K562 (cell line): ENCODE data around the gene KLK3. TPM values are rescaled to one million over a fixed set of nuclear protein-coding genes. Genes with fewer than 3 reads are reported as not detected.

ENCODE experiments used
- CBFA2T3 ChIP-seq: fragments of 450-650 bp; IDR thresholded peaks from 2 replicates; pipeline ENCODE4 v1.6.1; 2017
- CBX2 ChIP-seq: fragments of 200-600 bp; sonication (generic); IDR thresholded peaks from one replicate; pipeline ENCODE4 v1.6.1; 2012; ENCODE audit warnings: mild to moderate bottlenecking, low read length, inconsistent platforms; ENCODE audit not compliant: insufficient read depth, poor library complexity, severe bottlenecking
- FOXM1 ChIP-seq, 2 experiments: fragments of 450-650 bp in 1 of 2; sonication (generic) in 1 of 2; formaldehyde crosslinking in 1 of 2; IDR thresholded peaks; 2 replicates each; pipeline versions ENCODE4 v1.6.1 to v1.9.0; 2017 to 2022; ENCODE audit warnings: low read depth in 2 of 2, mild to moderate bottlenecking in 2 of 2, missing genetic modification reagents in 1 of 2, moderate library complexity in 1 of 2
- HDAC3 ChIP-seq: fragments of 450-650 bp; IDR thresholded peaks from 2 replicates; pipeline ENCODE4 v1.6.1; 2018; ENCODE audit warnings: borderline replicate concordance, mild to moderate bottlenecking, moderate library complexity; ENCODE audit not compliant: partially characterized antibody
- NR3C1 ChIP-seq: sonication (generic); formaldehyde crosslinking; IDR thresholded peaks from 2 replicates; pipeline ENCODE4 v1.8.1; 2022; ENCODE audit warnings: missing genetic modification reagents
- RBM14 ChIP-seq: fragments of 200-400 bp; formaldehyde crosslinking; IDR thresholded peaks from 2 replicates; pipeline ENCODE4 v1.6.1; 2018; ENCODE audit warnings: low read depth, mild to moderate bottlenecking, low read length, moderate library complexity, borderline replicate concordance; ENCODE audit not compliant: insufficient read depth
- polyA plus RNA-seq, 8 experiments: library from polyadenylated mRNA; depleted of rRNA in 4 of 8; stranded (reverse) in 5 of 8; unstranded in 3 of 8; fragments of >200 nt; fragmentation: Nextera tagmentation in 2 of 8; fragmentation: Illumina TruSeq in 1 of 8; extraction: Ambion mirVana in 2 of 8; extraction: Trizol in 1 of 8; gene quantifications; 2 replicates each; pipeline versions ENCODE4 v1.2.1 to v1.2.3, GENCODE V29; 2011 to 2014; ENCODE audit warnings: inconsistent platforms in 1 of 8, missing spikeins in 1 of 8
- total RNA-seq, 7 experiments: library from RNA; depleted of rRNA in 6 of 7; stranded (reverse); fragments of >200 nt in 6 of 7; fragmentation: Illumina TruSeq in 2 of 7; extraction: Trizol in 2 of 7; gene quantifications; 2 replicates each; pipeline versions ENCODE4 v1.2.1 to v1.2.3, GENCODE V29; 2011 to 2021; ENCODE audit warnings: low replicate concordance in 1 of 7
- TF ChIP-seq, protein P1 (sequence below): fragments of 250-450 bp; sonication (Bioruptor Pico); IDR thresholded peaks from 2 replicates; pipeline ENCODE4 v1.5.0; 2022; ENCODE audit warnings: mild to moderate bottlenecking
- TF ChIP-seq, protein P2 (sequence below), 2 experiments: fragments of 450-650 bp in 1 of 2; IDR thresholded peaks; 2 replicates each; pipeline ENCODE4 v1.6.1; 2011 to 2017; ENCODE audit warnings: low read depth in 2 of 2, antibody characterized with exemption in 1 of 2, borderline replicate concordance in 1 of 2, low read length in 1 of 2, mild to moderate bottlenecking in 1 of 2, mixed read lengths in 1 of 2; ENCODE audit not compliant: control insufficient read depth in 1 of 2
- TF ChIP-seq, protein P3 (sequence below), 2 experiments: fragments of 250-450 bp in 1 of 2; fragments of 450-650 bp in 1 of 2; sonication (Bioruptor Pico) in 1 of 2; IDR thresholded peaks; 2 replicates each; pipeline versions ENCODE4 v1.6.1 to v1.8.0; 2016 to 2021; ENCODE audit warnings: mild to moderate bottlenecking in 2 of 2, moderate library complexity in 2 of 2, missing compliant biosample characterization in 1 of 2, missing genetic modification characterization in 1 of 2
- TF ChIP-seq, protein P4 (sequence below): fragments of 450-650 bp; formaldehyde crosslinking; IDR thresholded peaks from 2 replicates; pipeline ENCODE4 v1.4.0; 2020; ENCODE audit warnings: mild to moderate bottlenecking, moderate library complexity
- TF ChIP-seq, protein P5 (sequence below): fragments of 250-450 bp; sonication (Bioruptor Pico); IDR thresholded peaks from 2 replicates; pipeline ENCODE4 v1.5.0; 2020; ENCODE audit warnings: mild to moderate bottlenecking
- TF ChIP-seq, protein P6 (sequence below): fragments of 250-450 bp; sonication (Bioruptor Pico); IDR thresholded peaks from 2 replicates; pipeline ENCODE4 v1.4.0; 2020; ENCODE audit warnings: mild to moderate bottlenecking, moderate library complexity, borderline replicate concordance

The KLK3 gene
- total and polyA plus RNA-seq, 9 of the 15 experiments (the other 6 are each of a cell fraction or from before 2014, with no cell fraction given), result not detected

DNA sequence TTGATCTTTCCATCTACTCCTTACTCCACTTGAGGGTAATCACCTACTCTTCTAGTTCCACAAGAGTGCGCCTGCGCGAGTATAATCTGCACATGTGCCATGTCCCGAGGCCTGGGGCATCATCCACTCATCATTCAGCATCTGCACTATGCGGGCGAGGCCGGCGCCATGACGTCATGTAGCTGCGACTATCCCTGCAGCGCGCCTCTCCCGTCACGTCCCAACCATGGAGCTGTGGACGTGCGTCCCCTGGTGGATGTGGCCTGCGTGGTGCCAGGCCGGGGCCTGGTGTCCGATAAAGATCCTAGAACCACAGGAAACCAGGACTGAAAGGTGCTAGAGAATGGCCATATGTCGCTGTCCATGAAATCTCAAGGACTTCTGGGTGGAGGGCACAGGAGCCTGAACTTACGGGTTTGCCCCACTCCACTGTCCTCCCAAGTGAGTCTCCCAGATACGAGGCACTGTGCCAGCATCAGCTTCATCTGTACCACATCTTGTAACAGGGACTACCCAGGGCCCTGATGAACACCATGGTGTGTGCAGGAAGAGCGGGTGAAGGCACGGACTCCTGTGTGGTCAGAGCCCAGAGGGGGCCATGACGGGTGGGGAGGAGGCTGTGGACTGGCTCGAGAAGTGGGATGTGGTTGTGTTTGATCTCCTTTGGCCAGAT, 15.8 kb downstream of the KLK3 start (continued):
- TF ChIP-seq, protein P1, sequence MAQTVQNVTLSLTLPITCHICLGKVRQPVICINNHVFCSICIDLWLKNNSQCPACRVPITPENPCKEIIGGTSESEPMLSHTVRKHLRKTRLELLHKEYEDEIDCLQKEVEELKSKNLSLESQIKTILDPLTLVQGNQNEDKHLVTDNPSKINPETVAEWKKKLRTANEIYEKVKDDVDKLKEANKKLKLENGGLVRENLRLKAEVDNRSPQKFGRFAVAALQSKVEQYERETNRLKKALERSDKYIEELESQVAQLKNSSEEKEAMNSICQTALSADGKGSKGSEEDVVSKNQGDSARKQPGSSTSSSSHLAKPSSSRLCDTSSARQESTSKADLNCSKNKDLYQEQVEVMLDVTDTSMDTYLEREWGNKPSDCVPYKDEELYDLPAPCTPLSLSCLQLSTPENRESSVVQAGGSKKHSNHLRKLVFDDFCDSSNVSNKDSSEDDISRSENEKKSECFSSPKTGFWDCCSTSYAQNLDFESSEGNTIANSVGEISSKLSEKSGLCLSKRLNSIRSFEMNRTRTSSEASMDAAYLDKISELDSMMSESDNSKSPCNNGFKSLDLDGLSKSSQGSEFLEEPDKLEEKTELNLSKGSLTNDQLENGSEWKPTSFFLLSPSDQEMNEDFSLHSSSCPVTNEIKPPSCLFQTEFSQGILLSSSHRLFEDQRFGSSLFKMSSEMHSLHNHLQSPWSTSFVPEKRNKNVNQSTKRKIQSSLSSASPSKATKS (CRISPR knock-in tag), result no peak
- TF ChIP-seq CBFA2T3 (no peak; the same call in 1 of the 2 replicates), HDAC3 (no peak), CBX2 (no peak), FOXM1 (IDR thresholded peaks at IDR 0.05; ENCODE audit: low read depth) (no peak), FOXM1 (CRISPR knock-in tag; IDR thresholded peaks at IDR 0.05; ENCODE audit: low read depth) (no peak), NR3C1 (CRISPR knock-in tag) (no peak), RBM14 (no peak)
- TF ChIP-seq, protein P2, sequence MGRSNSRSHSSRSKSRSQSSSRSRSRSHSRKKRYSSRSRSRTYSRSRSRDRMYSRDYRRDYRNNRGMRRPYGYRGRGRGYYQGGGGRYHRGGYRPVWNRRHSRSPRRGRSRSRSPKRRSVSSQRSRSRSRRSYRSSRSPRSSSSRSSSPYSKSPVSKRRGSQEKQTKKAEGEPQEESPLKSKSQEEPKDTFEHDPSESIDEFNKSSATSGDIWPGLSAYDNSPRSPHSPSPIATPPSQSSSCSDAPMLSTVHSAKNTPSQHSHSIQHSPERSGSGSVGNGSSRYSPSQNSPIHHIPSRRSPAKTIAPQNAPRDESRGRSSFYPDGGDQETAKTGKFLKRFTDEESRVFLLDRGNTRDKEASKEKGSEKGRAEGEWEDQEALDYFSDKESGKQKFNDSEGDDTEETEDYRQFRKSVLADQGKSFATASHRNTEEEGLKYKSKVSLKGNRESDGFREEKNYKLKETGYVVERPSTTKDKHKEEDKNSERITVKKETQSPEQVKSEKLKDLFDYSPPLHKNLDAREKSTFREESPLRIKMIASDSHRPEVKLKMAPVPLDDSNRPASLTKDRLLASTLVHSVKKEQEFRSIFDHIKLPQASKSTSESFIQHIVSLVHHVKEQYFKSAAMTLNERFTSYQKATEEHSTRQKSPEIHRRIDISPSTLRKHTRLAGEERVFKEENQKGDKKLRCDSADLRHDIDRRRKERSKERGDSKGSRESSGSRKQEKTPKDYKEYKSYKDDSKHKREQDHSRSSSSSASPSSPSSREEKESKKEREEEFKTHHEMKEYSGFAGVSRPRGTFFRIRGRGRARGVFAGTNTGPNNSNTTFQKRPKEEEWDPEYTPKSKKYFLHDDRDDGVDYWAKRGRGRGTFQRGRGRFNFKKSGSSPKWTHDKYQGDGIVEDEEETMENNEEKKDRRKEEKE (IDR thresholded peaks at IDR 0.05; ENCODE audit: borderline replicate concordance in 1 of 2, control insufficient read depth in 1 of 2, low read depth in 2 of 2, low read length in 1 of 2), result no peak
- TF ChIP-seq, protein P3, sequence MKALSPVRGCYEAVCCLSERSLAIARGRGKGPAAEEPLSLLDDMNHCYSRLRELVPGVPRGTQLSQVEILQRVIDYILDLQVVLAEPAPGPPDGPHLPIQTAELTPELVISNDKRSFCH (CRISPR knock-in tag; IDR thresholded peaks at IDR 0.05), result no peak
- TF ChIP-seq, protein P3 (tag; IDR thresholded peaks at IDR 0.05), result peak; percentile 81
- TF ChIP-seq, protein P4, sequence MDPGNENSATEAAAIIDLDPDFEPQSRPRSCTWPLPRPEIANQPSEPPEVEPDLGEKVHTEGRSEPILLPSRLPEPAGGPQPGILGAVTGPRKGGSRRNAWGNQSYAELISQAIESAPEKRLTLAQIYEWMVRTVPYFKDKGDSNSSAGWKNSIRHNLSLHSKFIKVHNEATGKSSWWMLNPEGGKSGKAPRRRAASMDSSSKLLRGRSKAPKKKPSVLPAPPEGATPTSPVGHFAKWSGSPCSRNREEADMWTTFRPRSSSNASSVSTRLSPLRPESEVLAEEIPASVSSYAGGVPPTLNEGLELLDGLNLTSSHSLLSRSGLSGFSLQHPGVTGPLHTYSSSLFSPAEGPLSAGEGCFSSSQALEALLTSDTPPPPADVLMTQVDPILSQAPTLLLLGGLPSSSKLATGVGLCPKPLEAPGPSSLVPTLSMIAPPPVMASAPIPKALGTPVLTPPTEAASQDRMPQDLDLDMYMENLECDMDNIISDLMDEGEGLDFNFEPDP (CRISPR knock-in tag), result no peak
- TF ChIP-seq, protein P5, sequence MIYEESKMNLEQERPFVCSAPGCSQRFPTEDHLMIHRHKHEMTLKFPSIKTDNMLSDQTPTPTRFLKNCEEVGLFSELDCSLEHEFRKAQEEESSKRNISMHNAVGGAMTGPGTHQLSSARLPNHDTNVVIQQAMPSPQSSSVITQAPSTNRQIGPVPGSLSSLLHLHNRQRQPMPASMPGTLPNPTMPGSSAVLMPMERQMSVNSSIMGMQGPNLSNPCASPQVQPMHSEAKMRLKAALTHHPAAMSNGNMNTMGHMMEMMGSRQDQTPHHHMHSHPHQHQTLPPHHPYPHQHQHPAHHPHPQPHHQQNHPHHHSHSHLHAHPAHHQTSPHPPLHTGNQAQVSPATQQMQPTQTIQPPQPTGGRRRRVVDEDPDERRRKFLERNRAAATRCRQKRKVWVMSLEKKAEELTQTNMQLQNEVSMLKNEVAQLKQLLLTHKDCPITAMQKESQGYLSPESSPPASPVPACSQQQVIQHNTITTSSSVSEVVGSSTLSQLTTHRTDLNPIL (CRISPR knock-in tag), result no peak
- TF ChIP-seq, protein P6, sequence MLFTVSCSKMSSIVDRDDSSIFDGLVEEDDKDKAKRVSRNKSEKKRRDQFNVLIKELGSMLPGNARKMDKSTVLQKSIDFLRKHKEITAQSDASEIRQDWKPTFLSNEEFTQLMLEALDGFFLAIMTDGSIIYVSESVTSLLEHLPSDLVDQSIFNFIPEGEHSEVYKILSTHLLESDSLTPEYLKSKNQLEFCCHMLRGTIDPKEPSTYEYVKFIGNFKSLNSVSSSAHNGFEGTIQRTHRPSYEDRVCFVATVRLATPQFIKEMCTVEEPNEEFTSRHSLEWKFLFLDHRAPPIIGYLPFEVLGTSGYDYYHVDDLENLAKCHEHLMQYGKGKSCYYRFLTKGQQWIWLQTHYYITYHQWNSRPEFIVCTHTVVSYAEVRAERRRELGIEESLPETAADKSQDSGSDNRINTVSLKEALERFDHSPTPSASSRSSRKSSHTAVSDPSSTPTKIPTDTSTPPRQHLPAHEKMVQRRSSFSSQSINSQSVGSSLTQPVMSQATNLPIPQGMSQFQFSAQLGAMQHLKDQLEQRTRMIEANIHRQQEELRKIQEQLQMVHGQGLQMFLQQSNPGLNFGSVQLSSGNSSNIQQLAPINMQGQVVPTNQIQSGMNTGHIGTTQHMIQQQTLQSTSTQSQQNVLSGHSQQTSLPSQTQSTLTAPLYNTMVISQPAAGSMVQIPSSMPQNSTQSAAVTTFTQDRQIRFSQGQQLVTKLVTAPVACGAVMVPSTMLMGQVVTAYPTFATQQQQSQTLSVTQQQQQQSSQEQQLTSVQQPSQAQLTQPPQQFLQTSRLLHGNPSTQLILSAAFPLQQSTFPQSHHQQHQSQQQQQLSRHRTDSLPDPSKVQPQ, result no peak
